ENCODE measurements around the gene MX2.

The MX2 gene

GRCh38 chr21:41338455-41338854 is 23.4 kb upstream of the MX2 start:
- no peak for DNase-seq (ENCODE audit: low read depth, low spot score)
- Histone ChIP-seq H3K4me3 (ENCODE audit: low read length) (no peak overlapping the region), H3K27me3 (ENCODE audit: control insufficient read depth, insufficient read depth, low read length) (no peaks in the 10 kb centered on the region), H3K9me3 (ENCODE audit: control insufficient read depth, insufficient read depth, low read length) (no peaks in the 10 kb centered on the region), H3K36me3 (ENCODE audit: control insufficient read depth, insufficient read depth, low read length) (no peaks in the 10 kb centered on the region), H3K4me1 (ENCODE audit: control insufficient read depth, insufficient read depth, low read length) (no peaks in the 10 kb centered on the region), H3K27ac (ENCODE audit: low read length) (no peak overlapping the region)
- no CpG with 5 or more reads among the region's 8 CpGs for WGBS (ENCODE audit: insufficient coverage, insufficient read length)

- WGBS (ENCODE audit: insufficient coverage, insufficient read length), result no CpG with 5 or more reads among the region's 4 CpGs
Observed at GRCh38 chr21:41342035-41342434, 19.8 kb upstream of the MX2 start.

GRCh38 chr21:41344146-41344545 is 17.7 kb upstream of the MX2 start:
- Histone ChIP-seq H3K4me3 (ENCODE audit: low read length) (no peak overlapping the region), H3K9me3 (ENCODE audit: control insufficient read depth, insufficient read depth, low read length) (no peaks in the 10 kb centered on the region), H3K36me3 (ENCODE audit: control insufficient read depth, insufficient read depth, low read length) (no peaks in the 10 kb centered on the region), H3K27ac (ENCODE audit: low read length) (no peak overlapping the region), H3K4me1 (ENCODE audit: control insufficient read depth, insufficient read depth, low read length) (no peaks in the 10 kb centered on the region), H3K27me3 (ENCODE audit: control insufficient read depth, insufficient read depth, low read length) (no peaks in the 10 kb centered on the region)
- DNase-seq (ENCODE audit: low read depth, low spot score), result no peak
- no CpG with 5 or more reads among the region's 9 CpGs for WGBS (ENCODE audit: insufficient coverage, insufficient read length)

More at GRCh38 chr21:41342035-41342434, 19.8 kb upstream of the MX2 start:
- Histone ChIP-seq H3K4me3 (ENCODE audit: low read length) (no peak overlapping the region), H3K27ac (ENCODE audit: low read length) (no peak overlapping the region), H3K27me3 (ENCODE audit: control insufficient read depth, insufficient read depth, low read length) (no peaks in the 10 kb centered on the region), H3K36me3 (ENCODE audit: control insufficient read depth, insufficient read depth, low read length) (no peaks in the 10 kb centered on the region), H3K9me3 (ENCODE audit: control insufficient read depth, insufficient read depth, low read length) (no peaks in the 10 kb centered on the region), H3K4me1 (ENCODE audit: control insufficient read depth, insufficient read depth, low read length) (no peaks in the 10 kb centered on the region)
- DNase-seq (ENCODE audit: low read depth, low spot score), result no peak

GRCh38 chr21:41345356-41345755 is 16.5 kb upstream of the MX2 start:
- no peaks in the 10 kb centered on the region for H3K36me3 ChIP-seq (ENCODE audit: control insufficient read depth, insufficient read depth, low read length)
- H3K4me3 ChIP-seq (ENCODE audit: low read length), result no peak overlapping the region
- no peak overlapping the region for H3K27ac ChIP-seq (ENCODE audit: low read length)
- no peak for DNase-seq (ENCODE audit: low read depth, low spot score)
- no peaks in the 10 kb centered on the region for H3K4me1 ChIP-seq (ENCODE audit: control insufficient read depth, insufficient read depth, low read length)
- H3K27me3 ChIP-seq (ENCODE audit: control insufficient read depth, insufficient read depth, low read length), result no peaks in the 10 kb centered on the region
- no CpG with 5 or more reads among the region's 4 CpGs for WGBS (ENCODE audit: insufficient coverage, insufficient read length)
- no peaks in the 10 kb centered on the region for H3K9me3 ChIP-seq (ENCODE audit: control insufficient read depth, insufficient read depth, low read length)

GRCh38 chr21:41345934-41346685 is 15.7 kb upstream of the MX2 start:
- no peak for DNase-seq (ENCODE audit: low read depth, low spot score)
- H3K4me1 ChIP-seq (ENCODE audit: control insufficient read depth, insufficient read depth, low read length), result no peaks in the 10 kb centered on the region
- WGBS (ENCODE audit: insufficient coverage, insufficient read length), result no CpG with 5 or more reads among the region's 13 CpGs
- no peak overlapping the region for H3K4me3 ChIP-seq (ENCODE audit: low read length)
- no peaks in the 10 kb centered on the region for H3K36me3 ChIP-seq (ENCODE audit: control insufficient read depth, insufficient read depth, low read length)
- no peak overlapping the region for H3K27ac ChIP-seq (ENCODE audit: low read length)
- H3K27me3 ChIP-seq (ENCODE audit: control insufficient read depth, insufficient read depth, low read length), result no peaks in the 10 kb centered on the region
- H3K9me3 ChIP-seq (ENCODE audit: control insufficient read depth, insufficient read depth, low read length), result no peaks in the 10 kb centered on the region

GRCh38 chr21:41346758-41347157 is 15.1 kb upstream of the MX2 start:
- Histone ChIP-seq H3K9me3 (ENCODE audit: control insufficient read depth, insufficient read depth, low read length) (no peaks in the 10 kb centered on the region), H3K4me1 (ENCODE audit: control insufficient read depth, insufficient read depth, low read length) (no peaks in the 10 kb centered on the region), H3K36me3 (ENCODE audit: control insufficient read depth, insufficient read depth, low read length) (no peaks in the 10 kb centered on the region), H3K27ac (ENCODE audit: low read length) (no peak overlapping the region), H3K4me3 (ENCODE audit: low read length) (no peak overlapping the region), H3K27me3 (ENCODE audit: control insufficient read depth, insufficient read depth, low read length) (no peaks in the 10 kb centered on the region)
- DNase-seq (ENCODE audit: low read depth, low spot score), result no peak
- no CpG with 5 or more reads among the region's 8 CpGs for WGBS (ENCODE audit: insufficient coverage, insufficient read length)

- no CpG with 5 or more reads among the region's 6 CpGs for WGBS (ENCODE audit: insufficient coverage, insufficient read length)
- Histone ChIP-seq H3K4me3 (ENCODE audit: low read length) (no peak overlapping the region), H3K27me3 (ENCODE audit: control insufficient read depth, insufficient read depth, low read length) (no peaks in the 10 kb centered on the region), H3K36me3 (ENCODE audit: control insufficient read depth, insufficient read depth, low read length) (no peaks in the 10 kb centered on the region), H3K27ac (ENCODE audit: low read length) (no peak overlapping the region), H3K9me3 (ENCODE audit: control insufficient read depth, insufficient read depth, low read length) (no peaks in the 10 kb centered on the region), H3K4me1 (ENCODE audit: control insufficient read depth, insufficient read depth, low read length) (no peaks in the 10 kb centered on the region)
- DNase-seq (ENCODE audit: low read depth, low spot score), result no peak
Observed at GRCh38 chr21:41348434-41348833, 13.4 kb upstream of the MX2 start.

DNA sequence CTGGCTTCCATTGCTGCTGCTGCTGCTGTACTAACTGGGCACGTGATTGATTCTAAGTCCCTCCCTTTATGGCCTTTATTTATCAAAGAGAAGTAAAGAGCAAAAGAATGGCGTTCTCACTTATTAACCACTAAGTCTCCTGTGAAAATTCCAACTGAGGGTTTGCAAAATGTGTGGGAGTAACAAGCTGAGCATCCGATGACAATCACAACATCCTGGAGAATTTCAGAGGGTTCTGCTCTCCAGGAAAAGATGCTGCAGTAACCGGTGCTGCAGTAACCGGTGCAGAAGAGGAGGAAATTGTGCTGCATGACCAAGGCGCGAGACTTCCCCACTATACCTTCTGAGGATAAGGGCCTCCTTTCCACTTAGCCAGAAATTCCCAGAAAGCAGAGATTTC is 12.7 kb upstream of the MX2 start:
- H3K27me3 ChIP-seq (ENCODE audit: control insufficient read depth, insufficient read depth, low read length), result no peaks in the 10 kb centered on the region
- H3K4me3 ChIP-seq (ENCODE audit: low read length), result no peak overlapping the region
- WGBS (ENCODE audit: insufficient coverage, insufficient read length), result no CpG with 5 or more reads among the region's 7 CpGs

GRCh38 chr21:41349619-41350390 is 12.0 kb upstream of the MX2 start:
- Histone ChIP-seq H3K9me3 (ENCODE audit: control insufficient read depth, insufficient read depth, low read length) (no peaks in the 10 kb centered on the region), H3K4me1 (ENCODE audit: control insufficient read depth, insufficient read depth, low read length) (no peaks in the 10 kb centered on the region), H3K36me3 (ENCODE audit: control insufficient read depth, insufficient read depth, low read length) (no peaks in the 10 kb centered on the region), H3K27me3 (ENCODE audit: control insufficient read depth, insufficient read depth, low read length) (no peaks in the 10 kb centered on the region), H3K27ac (ENCODE audit: low read length) (no peak overlapping the region), H3K4me3 (ENCODE audit: low read length) (no peak overlapping the region)
- WGBS (ENCODE audit: insufficient coverage, insufficient read length), result no CpG with 5 or more reads among the region's 19 CpGs
- no peak for DNase-seq (ENCODE audit: low read depth, low spot score)

More for the DNA sequence above, 12.7 kb upstream of the MX2 start:
- H3K4me1 ChIP-seq (ENCODE audit: control insufficient read depth, insufficient read depth, low read length), result no peaks in the 10 kb centered on the region
- no peaks in the 10 kb centered on the region for H3K9me3 ChIP-seq (ENCODE audit: control insufficient read depth, insufficient read depth, low read length)
- no peak overlapping the region for H3K27ac ChIP-seq (ENCODE audit: low read length)
- no peaks in the 10 kb centered on the region for H3K36me3 ChIP-seq (ENCODE audit: control insufficient read depth, insufficient read depth, low read length)
- DNase-seq (ENCODE audit: low read depth, low spot score), result no peak

DNA sequence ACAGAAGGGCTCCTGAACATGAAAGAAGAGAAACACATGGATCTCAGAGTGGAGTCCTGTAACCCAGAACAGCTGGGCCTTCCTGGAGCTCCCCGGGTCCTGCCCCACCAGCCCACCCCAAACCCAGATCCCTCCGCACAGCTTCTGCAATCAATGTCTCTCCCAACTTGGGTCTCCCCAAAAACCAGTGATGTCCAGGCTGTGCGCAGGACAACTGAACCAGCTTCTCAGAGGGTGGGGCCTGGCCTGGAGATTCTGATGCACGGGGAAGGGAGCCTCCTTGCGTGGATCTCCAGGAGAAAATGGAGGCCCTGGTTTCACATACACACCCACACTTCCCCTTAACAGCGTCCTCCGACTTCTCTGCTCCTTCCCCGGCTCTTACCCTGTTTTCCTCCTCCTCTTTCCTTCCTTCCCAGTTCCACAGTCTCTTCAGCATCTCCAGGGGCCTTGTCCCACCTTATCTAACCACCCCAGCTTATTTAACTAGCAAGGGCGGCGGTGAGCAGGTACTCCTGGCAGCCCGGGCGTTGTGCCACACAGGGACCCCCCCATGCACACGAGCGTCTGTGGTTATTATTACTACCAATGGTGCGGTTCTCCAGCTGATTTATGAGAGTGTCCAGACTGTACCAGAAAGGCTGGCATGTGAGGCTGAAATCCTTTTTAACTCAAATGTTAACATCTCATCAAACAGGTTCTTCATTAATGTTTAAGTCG is 11.2 kb upstream of the MX2 start:
- H3K4me1 ChIP-seq (ENCODE audit: control insufficient read depth, insufficient read depth, low read length), result no peaks in the 10 kb centered on the region
- no peak overlapping the region for H3K4me3 ChIP-seq (ENCODE audit: low read length)
- no peaks in the 10 kb centered on the region for H3K27me3 ChIP-seq (ENCODE audit: control insufficient read depth, insufficient read depth, low read length)
- no peak overlapping the region for H3K27ac ChIP-seq (ENCODE audit: low read length)
- no peak for DNase-seq (ENCODE audit: low read depth, low spot score)
- WGBS (ENCODE audit: insufficient coverage, insufficient read length), result no CpG with 5 or more reads among the region's 16 CpGs
- no peaks in the 10 kb centered on the region for H3K36me3 ChIP-seq (ENCODE audit: control insufficient read depth, insufficient read depth, low read length)
- no peaks in the 10 kb centered on the region for H3K9me3 ChIP-seq (ENCODE audit: control insufficient read depth, insufficient read depth, low read length)
